GM18505 (cell line): ENCODE measurements around the gene CELF6.
A peak's percentile ranks its signal among the peaks of the same experiment; 100 is the strongest.

Experiments
- ATAC-seq: cut with Tn5 transposase; IDR thresholded peaks from one replicate; pipeline ENCODE4 v1.9.1; 2021; ENCODE audit not compliant: unreplicated experiment
- POLR2A ChIP-seq: IDR thresholded peaks from 4 replicates; pipeline ENCODE4 v1.6.1; 2011; ENCODE audit warnings: borderline replicate concordance; ENCODE audit not compliant: insufficient read depth, insufficient read length; ENCODE audit errors: extremely low read depth

CELF6 gene

DNA sequence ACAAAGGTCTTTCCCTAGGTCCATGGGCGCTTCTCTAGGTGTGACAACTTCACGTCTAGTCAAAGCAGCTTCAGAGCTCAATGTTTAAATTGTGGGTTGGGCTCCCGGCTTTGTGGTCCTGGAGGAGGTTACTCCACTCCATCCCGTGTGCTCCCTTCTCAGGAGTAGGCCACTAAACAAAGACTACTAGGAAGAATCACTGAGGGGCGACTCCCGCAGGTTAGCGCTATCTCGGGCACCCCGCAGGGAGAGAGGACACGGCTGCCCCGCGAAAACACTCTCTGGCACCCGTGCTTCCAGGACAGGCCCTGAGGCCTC is 48.1 kb downstream of the CELF6 start:
- no peak for TF ChIP-seq POLR2A
- ATAC-seq, result no peak

- TF ChIP-seq POLR2A, result no peak
- no peak for ATAC-seq
These were observed 48.7 kb downstream of the CELF6 start for GRCh38 chr15:72271221-72271620.

GRCh38 chr15:72269739-72270138 is 50.2 kb downstream of the CELF6 start:
- no peak for ATAC-seq

GRCh38 chr15:72265031-72265430 is 54.9 kb downstream of the CELF6 start:
- no peak for ATAC-seq
- TF ChIP-seq POLR2A, result no peak

More at GRCh38 chr15:72269739-72270138, 50.2 kb downstream of the CELF6 start:
- no peak for TF ChIP-seq POLR2A

DNA sequence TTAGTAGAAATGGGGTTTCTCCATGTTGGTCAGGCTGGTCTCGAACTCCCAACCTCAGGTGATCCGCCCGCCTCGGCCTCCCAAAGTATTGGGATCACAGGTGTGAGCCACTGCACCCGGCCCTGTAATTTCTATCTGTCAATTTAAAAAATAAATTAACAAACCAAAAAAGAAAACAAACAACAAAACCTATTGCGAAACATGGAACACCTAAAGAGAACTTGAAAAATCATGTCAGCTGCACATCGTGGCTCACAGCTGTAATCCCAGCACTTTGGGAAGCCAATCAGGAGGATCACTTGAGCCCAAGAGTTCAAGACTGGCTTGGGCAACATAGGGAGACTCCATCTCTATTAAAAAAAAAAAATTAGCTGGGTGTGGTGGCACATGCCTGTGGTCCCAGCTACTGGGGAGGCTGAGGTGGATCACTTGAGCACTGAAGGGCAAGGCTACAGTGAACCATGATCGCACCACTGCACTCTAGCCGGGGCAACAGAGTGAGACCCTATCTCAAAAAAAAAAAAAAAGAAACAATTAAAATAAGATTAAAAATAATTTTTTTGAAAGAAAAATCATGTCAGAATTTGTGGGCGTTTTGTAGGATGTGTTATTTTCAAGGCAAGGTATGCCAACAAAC is 67.2 kb downstream of the CELF6 start:
- no peak for ATAC-seq
- no peak for TF ChIP-seq POLR2A

DNA sequence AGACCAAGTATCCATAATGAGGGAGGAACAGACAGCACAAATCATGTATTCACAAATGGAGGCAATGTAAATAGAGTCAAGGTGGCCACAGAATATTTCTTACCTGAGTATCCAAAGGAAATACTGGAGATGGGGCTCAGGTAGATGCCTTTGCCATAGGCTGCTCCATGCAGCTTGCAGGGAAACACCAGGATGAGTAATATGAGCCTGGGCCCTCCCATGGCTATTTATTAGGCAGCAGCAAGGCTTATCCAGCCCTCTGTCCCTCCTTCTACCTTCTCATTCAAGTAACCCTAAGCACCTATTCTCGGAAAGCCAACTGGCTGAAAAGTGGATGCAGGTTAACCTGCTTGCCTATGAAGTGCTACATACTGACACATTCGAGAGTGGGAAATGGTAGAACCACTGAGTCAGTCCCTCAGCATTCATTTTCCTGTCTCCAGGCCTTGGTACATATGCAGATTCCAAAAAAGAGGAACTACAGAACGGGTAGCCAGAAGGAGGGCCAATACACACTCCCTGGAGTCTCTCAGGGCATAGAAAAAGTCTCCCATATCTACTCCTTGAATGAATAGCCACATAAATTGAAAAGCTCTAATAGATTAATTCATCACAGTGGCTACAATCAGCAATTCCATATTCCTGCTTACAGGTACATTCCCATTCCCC is 70.7 kb downstream of the CELF6 start:
- no peak for ATAC-seq
- TF ChIP-seq POLR2A, result no peak

GRCh38 chr15:72248514-72248913 is 71.4 kb downstream of the CELF6 start:
- TF ChIP-seq POLR2A, result no peak
- ATAC-seq, result no peak

DNA sequence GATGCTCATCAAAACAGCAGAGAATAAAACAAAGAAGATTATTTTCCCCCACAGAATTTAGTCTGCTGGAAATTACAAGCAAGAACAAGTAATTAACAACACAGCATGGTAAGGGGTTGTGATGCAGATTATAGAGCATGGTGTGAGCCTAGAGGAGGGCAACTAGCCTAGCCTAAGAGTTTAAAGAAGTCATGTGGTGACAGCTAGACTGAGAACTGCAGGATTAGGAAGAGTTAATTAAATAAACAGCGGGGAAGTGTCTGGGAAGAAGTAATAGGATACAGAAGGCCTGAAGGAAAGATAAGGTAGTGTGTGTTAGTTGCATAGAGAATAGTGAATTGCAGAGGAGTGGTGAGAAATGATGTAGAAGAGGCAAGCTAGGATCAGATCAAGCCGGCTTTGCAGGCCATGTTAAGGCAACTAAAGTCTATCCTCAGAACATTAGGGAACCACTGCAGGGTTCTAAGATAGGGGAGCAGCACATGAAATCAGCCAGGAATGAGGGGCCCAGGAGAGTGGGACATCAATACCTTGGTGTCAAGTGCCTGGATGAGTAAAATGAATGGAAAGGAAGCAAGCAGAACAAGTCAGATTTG is 77.1 kb downstream of the CELF6 start:
- no peak for TF ChIP-seq POLR2A
- ATAC-seq, result no peak

- no peak for ATAC-seq
- TF ChIP-seq POLR2A, result no peak
These were observed 80.3 kb downstream of the CELF6 start for GRCh38 chr15:72239652-72240051.

- no peak for TF ChIP-seq POLR2A
- no peak for ATAC-seq
These were observed 81.4 kb downstream of the CELF6 start for GRCh38 chr15:72238586-72238985.

DNA sequence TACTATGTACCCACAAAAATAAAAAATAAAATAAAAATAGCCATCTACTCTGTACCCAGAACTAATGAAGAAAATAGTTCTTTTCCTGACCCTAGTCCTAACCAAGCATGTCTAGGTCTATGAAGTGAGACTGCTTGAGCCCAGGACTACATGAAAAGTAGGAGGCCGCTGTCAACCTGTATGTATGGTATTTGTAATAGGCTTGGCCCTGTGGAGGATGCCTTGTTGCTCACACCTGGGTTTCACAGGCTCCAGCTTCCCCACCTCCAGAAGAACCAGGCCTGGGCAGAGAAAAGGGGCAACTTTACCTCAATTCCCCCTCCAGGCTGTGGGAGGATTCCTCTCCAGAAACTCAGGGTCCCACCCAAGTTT is 82.1 kb downstream of the CELF6 start:
- no peak for ATAC-seq
- no peak for TF ChIP-seq POLR2A

DNA sequence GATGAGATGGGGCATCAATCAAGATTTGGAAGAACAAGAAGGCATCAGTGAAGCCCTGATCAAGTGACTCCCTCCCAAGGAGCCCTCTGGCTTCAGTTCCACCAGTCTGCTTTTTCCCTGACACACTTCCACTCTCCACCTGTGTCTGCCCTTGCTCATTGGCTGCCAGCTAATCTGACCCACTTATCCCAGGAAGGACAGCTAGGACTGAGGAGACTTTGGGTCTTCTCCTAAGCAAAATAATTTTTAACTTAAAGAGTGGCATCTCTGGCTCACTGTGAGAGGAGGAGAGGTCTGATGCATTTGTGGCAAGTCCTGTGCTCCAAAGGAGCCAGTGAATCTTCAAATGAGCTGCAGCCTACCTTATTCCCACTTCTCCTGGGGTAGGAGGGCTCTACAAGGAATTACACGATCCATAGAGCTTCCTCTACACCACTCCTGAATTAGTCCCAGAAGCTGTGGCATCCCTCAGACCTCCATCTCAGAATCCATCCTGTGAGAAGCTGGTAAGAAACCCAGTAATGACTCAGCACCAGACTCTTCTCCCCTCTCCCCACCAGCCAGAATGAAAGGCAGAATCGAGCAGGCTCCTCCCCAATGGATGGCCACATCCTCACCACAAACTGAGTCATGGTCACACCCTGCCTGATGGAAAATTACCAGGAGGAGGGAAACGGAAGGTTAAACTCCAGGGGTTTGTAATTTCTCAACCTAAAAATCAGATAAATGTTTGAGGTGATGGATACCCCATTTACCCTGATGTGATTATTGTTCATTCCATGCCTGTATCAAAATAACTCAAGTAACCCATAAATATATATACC is 82.7 kb downstream of the CELF6 start:
- ATAC-seq, result no peak
- TF ChIP-seq POLR2A, result peak; percentile 15

GRCh38 chr15:72236381-72237003 is 83.5 kb downstream of the CELF6 start:
- ATAC-seq, result no peak
- TF ChIP-seq POLR2A, result no peak
